ENCODE measurements around the gene ACYP2. TPM values are rescaled to one million over a fixed set of nuclear protein-coding genes. Genes with fewer than 3 reads are reported as not detected.

ACYP2 gene
- total and polyA plus RNA-seq, 2 donors (not counting 1 experiment from before 2014, with no cell fraction given), result 14.0 to 17.2 TPM

DNA sequence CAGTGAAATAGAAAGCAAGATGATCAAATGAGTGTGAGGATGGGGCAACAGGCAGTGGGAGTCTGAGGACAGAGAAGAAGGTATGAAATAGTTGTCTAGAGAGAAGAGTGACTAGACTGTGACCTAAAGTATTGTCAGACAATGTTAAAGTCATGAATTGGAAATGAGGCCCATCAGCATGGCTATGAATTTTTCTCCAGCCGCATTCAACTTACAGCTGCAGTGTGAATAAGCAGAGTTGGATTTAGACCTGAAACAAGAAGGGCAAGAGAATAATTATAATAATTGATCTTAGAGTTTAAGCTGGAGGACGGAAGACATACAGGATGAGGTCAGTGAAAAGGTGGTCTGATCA lies 144.8 kb downstream of the ACYP2 start:
- H3K4me1 Mint-ChIP-seq, result no peaks in the 10 kb centered on the region
- ATAC-seq (ENCODE audit: low read depth) (no peak), DNase-seq (no peak)
- Histone ChIP-seq H2AFZ (ENCODE audit: insufficient read depth, low read depth, low read length, poor library complexity, severe bottlenecking) (no peak overlapping the region), H4K20me1 (ENCODE audit: control insufficient read depth, insufficient read depth, low read length, poor library complexity, severe bottlenecking) (no peaks in the 10 kb centered on the region), H3K9me3 (ENCODE audit: control extremely low read depth in 1 of 3, control insufficient read depth in 2 of 3, insufficient read depth in 1 of 3, low read length in 2 of 3) (peaks cover 0 to 19% (median 0%) of the 10 kb centered on the region in 3 donors), H3K27ac (ENCODE audit: low read length in 2 of 2) (no peak overlapping the region), H3K4me3 (ENCODE audit: control extremely low read depth in 1 of 5, extremely low read depth in 1 of 5, insufficient read depth in 1 of 5, low read depth in 2 of 5, low read length in 4 of 5) (no peak overlapping the region), H3K9ac (ENCODE audit: low read length) (no peak overlapping the region), H3K27me3 (replicated peaks in 1 of 4; ENCODE audit: control extremely low read depth in 1 of 4, control insufficient read depth in 3 of 4, insufficient read depth in 4 of 4, low read length in 3 of 4) (no peaks in the 10 kb centered on the region), H3K4me2 (replicated peaks; ENCODE audit: low read depth, low read length, poor library complexity, severe bottlenecking) (no peak overlapping the region), H3K79me2 (ENCODE audit: control insufficient read depth, insufficient read depth, low read length) (no peaks in the 10 kb centered on the region), H3K4me1 (ENCODE audit: control insufficient read depth in 2 of 2, insufficient read depth in 2 of 2, low read length in 2 of 2) (no peaks in the 10 kb centered on the region), H3K36me3 (replicated peaks in 1 of 2; ENCODE audit: control extremely low read depth in 1 of 2, control insufficient read depth in 1 of 2, extremely low read depth in 1 of 2, insufficient read depth in 2 of 2, low read length in 1 of 2) (peaks cover 0 to 2% of the 10 kb centered on the region in 2 experiments)
- ChIA-PET POLR2A (no interaction called here), CTCF (interaction anchor here (0.8 kb wide), 1 partner anchor 18 kb away, joined by 3 read pairs; no protein-coding TSS in a partner anchor)
- no peaks in the 10 kb centered on the region for H3K9me3 Mint-ChIP-seq (ENCODE audit: insufficient read depth)
- H3K4me3 Mint-ChIP-seq, result no peak overlapping the region
- H3K27me3 Mint-ChIP-seq, result no peaks in the 10 kb centered on the region
- intact Hi-C loops (cut with micrococcal nuclease), result no loop called here
- TF ChIP-seq EZH2 (IDR thresholded peaks at IDR 0.05; ENCODE audit: borderline replicate concordance, insufficient read depth, low read depth, low read length, poor library complexity, severe bottlenecking), result no peak
- TF ChIP-seq, protein P1, sequence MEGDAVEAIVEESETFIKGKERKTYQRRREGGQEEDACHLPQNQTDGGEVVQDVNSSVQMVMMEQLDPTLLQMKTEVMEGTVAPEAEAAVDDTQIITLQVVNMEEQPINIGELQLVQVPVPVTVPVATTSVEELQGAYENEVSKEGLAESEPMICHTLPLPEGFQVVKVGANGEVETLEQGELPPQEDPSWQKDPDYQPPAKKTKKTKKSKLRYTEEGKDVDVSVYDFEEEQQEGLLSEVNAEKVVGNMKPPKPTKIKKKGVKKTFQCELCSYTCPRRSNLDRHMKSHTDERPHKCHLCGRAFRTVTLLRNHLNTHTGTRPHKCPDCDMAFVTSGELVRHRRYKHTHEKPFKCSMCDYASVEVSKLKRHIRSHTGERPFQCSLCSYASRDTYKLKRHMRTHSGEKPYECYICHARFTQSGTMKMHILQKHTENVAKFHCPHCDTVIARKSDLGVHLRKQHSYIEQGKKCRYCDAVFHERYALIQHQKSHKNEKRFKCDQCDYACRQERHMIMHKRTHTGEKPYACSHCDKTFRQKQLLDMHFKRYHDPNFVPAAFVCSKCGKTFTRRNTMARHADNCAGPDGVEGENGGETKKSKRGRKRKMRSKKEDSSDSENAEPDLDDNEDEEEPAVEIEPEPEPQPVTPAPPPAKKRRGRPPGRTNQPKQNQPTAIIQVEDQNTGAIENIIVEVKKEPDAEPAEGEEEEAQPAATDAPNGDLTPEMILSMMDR (IDR thresholded peaks at IDR 0.05), result no peak
- no peak overlapping the region for H3K27ac Mint-ChIP-seq
- 100% methylated on average over 2 of the region's 2 CpGs for WGBS (ENCODE audit: insufficient coverage)

DNA sequence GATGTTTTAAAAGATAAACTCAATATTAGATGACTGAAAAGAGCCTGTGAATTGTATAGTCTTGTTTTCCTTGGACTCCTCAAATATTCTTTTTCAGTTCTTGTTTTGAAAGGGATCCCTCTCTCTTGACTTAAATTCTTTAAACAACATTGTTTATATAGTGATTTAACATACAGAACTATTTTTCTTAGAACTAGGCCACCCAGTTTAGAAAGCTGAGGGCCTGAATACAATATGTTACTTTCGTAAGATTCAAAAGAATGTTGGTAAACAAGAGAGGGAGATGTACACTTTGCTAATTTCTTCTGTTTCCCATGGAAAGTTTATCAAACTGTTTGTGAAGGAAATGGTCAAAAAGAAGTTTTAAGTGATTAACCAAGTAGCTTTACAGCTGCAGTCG lies 146.1 kb downstream of the ACYP2 start:
- Histone ChIP-seq H3K79me2 (ENCODE audit: control insufficient read depth, insufficient read depth, low read length) (no peaks in the 10 kb centered on the region), H3K36me3 (replicated peaks in 1 of 2; ENCODE audit: control extremely low read depth in 1 of 2, control insufficient read depth in 1 of 2, extremely low read depth in 1 of 2, insufficient read depth in 2 of 2, low read length in 1 of 2) (no peaks in the 10 kb centered on the region), H3K9ac (ENCODE audit: low read length) (no peak overlapping the region), H3K4me3 (ENCODE audit: control extremely low read depth in 1 of 5, extremely low read depth in 1 of 5, insufficient read depth in 1 of 5, low read depth in 2 of 5, low read length in 4 of 5) (no peak overlapping the region), H3K9me3 (ENCODE audit: control extremely low read depth in 1 of 3, control insufficient read depth in 2 of 3, insufficient read depth in 1 of 3, low read length in 2 of 3) (peaks cover 0 to 8% (median 0%) of the 10 kb centered on the region in 3 donors), H3K27ac (ENCODE audit: low read length in 2 of 2) (no peak overlapping the region), H2AFZ (ENCODE audit: insufficient read depth, low read depth, low read length, poor library complexity, severe bottlenecking) (no peak overlapping the region), H4K20me1 (ENCODE audit: control insufficient read depth, insufficient read depth, low read length, poor library complexity, severe bottlenecking) (no peaks in the 10 kb centered on the region), H3K27me3 (replicated peaks in 1 of 4; ENCODE audit: control extremely low read depth in 1 of 4, control insufficient read depth in 3 of 4, insufficient read depth in 4 of 4, low read length in 3 of 4) (no peaks in the 10 kb centered on the region), H3K4me1 (ENCODE audit: control insufficient read depth in 2 of 2, insufficient read depth in 2 of 2, low read length in 2 of 2) (no peaks in the 10 kb centered on the region), H3K4me2 (replicated peaks; ENCODE audit: low read depth, low read length, poor library complexity, severe bottlenecking) (no peak overlapping the region)
- intact Hi-C loops (cut with micrococcal nuclease), result no loop called here
- CTCF ChIA-PET, result no interaction called here
- WGBS (ENCODE audit: insufficient coverage), result 100% methylated on average over 1 of the region's 2 CpGs
- Mint-ChIP-seq H3K9me3 (ENCODE audit: insufficient read depth) (no peaks in the 10 kb centered on the region), H3K27me3 (no peaks in the 10 kb centered on the region), H3K4me3 (no peak overlapping the region), H3K4me1 (no peaks in the 10 kb centered on the region), H3K27ac (no peak overlapping the region)
- TF ChIP-seq EZH2 (IDR thresholded peaks at IDR 0.05; ENCODE audit: borderline replicate concordance, insufficient read depth, low read depth, low read length, poor library complexity, severe bottlenecking), result no peak
- TF ChIP-seq, protein P1 (IDR thresholded peaks at IDR 0.05), result no peak
- no peak for ATAC-seq (ENCODE audit: low read depth)
- no peak for DNase-seq
- POLR2A ChIA-PET, result no interaction called here
